Activated CD4-positive, alpha-beta T cell treated with anti-CD3 and anti-CD28 coated beads, Interleukin-2, amount 50 U/mL, for 1 hour (primary cell): Measurements from ENCODE around the gene CEP72.
"Not testable (repeated sequence)": the region's sequence is repeated elsewhere in the genome, so short reads cannot be mapped to it uniquely, and the experiment has no call there.

Experiments
- DNase-seq: peaks from one replicate; pipeline ENCODE4 v3.0.0-alpha.2; 2020

CEP72 gene

GRCh38 chr5:673831-674629, 61.9 kb downstream of the CEP72 start:
- DNase-seq = no peak

GRCh38 chr5:674630-675011, 62.5 kb downstream of the CEP72 start:
- no peak for DNase-seq

DNA sequence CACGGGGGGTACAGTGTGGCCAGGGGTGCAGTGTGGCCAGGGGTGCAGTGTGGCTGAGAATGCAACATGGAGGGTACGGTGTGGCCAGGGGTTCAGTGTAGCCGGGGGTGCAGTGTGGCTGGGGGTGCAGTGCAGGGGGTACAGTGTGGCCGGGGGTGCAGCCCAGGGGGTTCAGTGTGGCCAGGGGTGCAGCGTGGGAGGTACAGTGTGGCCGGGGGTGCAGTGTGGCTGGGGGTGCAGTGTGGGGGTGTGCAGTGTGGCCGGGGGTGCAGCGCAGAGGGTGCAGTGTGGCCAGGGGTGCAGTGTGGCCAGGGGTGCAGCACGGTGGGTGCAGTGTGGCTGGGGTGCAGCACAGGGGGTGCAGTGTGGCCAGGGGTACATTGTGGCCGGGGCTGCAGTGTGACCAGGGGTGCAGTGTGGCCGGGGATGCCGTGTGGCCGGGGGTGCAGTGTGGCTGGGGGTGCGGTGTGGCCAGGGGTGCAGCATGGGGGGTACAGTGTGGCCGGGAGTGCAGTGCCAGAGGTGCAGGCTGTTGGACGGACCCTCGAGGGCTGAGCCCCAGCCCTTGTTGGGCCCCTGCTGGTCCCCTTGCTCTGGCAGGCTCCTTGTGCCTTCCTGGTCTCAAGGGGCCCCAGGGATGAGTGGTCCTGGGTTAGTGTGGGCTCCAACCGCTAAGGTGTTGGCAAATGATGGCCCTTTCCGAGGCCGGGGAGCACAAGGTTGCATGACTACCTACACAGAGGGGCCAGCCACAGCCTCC, 63.2 kb downstream of the CEP72 start:
- DNase-seq = no peak

- DNase-seq = no peak
Observed at GRCh38 chr5:675871-676698, 63.9 kb downstream of the CEP72 start.

- DNase-seq = no peak
Observed at GRCh38 chr5:676699-677076, 64.5 kb downstream of the CEP72 start.

GRCh38 chr5:677131-678101, 65.3 kb downstream of the CEP72 start:
- DNase-seq = no peak

GRCh38 chr5:678521-678920, 66.4 kb downstream of the CEP72 start:
- DNase-seq = not testable (repeated sequence)

- not testable (repeated sequence) for DNase-seq
Observed at GRCh38 chr5:679166-679895, 67.2 kb downstream of the CEP72 start.

GRCh38 chr5:680118-680795, 68.1 kb downstream of the CEP72 start:
- DNase-seq = not testable (repeated sequence)

DNA sequence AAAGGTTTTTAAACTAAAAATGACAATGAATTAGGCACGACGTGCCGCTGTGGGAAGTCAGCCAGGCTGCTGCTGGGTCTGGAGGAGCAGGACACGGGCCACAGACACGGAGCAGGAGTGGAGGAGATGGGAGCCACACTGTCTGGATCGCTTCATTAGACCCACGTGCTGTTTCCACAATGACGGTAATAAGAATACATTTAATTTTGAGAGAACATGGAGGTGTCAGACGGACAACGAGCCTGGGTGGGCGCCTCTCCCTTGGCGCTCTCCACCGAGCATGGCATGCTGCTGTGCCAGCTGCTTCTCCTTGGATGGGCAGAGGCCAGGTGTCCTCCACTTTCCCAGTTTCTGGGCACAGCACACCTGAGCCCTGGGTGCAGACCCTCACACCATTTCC, 68.7 kb downstream of the CEP72 start:
- not testable (repeated sequence) for DNase-seq

GRCh38 chr5:681317-682191, 69.4 kb downstream of the CEP72 start:
- not testable (repeated sequence) for DNase-seq

DNA sequence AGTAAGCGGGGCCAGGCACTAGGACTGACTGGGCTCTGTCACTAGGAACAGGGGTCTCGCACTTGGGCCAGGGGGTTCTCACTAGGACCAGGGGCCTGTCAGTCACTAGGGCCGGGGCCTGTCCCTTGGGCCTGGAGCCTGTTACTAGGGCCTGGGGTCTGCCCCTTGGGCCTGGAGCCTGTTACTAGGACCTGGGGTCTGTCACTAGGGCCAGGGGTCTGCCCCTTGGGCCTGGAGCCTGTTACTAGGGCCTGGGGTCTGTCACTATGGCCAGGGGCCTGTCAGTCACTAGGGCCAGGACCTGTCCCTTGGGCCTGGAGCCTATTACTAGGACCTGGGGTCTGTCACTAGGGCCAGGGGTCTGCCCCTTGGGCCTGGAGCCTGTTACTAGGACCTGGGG, 70.1 kb downstream of the CEP72 start:
- DNase-seq = not testable (repeated sequence)

GRCh38 chr5:682651-683358, 70.7 kb downstream of the CEP72 start:
- not testable (repeated sequence) for DNase-seq

DNA sequence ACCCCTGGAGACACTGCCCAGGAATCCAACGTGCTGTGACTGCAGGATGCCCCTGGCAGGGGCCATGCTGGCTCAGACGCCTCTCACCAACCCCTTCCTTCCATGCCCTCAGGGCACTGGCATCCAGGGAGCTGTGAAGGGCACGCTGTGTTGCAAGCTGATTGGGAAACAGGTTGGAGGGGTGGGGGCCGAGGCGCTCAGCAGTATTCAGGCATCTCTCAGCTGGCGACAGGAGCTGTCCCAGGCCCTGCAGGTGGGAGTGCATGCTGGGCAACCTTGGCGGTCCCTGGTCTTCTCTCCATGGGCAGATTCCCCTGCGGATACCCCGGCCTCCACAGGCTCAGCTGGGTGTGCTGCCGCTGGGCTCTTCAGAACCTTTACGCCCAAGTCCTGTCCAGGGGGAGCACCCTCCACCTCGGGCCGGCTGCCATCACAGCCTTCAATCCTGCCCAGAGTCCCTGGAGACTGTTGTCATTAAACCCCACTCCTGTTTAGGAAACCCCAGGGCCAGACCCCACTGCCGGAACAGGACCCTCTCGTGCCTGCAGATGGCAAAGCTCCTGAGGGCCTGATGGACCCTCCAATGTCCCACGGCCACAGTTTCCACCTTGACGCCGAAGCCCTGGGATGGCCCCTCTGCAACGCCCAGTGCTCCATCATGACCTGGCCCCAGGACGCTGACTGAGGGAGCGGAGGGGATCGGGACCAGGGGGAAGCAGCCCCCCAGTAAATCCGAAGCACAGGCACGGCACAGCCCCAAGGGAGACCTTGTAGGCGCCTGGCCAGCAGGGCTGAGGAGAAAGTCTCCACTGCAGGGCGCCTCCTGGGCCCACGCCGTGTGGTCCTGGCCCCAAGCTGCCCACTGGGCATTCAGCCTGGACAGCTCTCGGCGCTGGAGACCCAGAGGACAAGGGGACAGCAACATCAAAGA, 71.7 kb downstream of the CEP72 start:
- no peak for DNase-seq

DNA sequence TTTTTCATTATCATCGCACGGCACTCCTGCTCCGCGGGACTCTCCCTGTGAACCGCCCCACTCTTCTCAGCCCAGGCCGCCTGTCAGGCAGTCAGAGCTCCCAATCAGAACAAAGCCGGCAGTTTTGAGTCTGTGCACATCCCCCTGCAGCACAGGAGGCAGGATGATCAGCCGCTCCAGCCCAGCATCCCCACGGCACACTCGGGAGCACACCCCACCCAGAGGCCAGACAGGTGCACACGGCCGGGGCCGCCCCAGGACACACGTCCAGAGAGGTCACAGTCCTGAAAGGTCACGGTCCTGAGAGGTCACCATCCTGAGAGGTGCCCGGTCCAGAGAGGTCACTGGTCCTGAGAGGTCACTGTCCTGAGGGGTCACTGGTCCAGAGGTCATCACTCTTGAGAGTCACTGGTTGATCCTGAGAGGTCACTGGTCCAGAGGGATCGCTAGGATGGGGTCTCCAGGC, 72.6 kb downstream of the CEP72 start:
- no peak for DNase-seq

DNA sequence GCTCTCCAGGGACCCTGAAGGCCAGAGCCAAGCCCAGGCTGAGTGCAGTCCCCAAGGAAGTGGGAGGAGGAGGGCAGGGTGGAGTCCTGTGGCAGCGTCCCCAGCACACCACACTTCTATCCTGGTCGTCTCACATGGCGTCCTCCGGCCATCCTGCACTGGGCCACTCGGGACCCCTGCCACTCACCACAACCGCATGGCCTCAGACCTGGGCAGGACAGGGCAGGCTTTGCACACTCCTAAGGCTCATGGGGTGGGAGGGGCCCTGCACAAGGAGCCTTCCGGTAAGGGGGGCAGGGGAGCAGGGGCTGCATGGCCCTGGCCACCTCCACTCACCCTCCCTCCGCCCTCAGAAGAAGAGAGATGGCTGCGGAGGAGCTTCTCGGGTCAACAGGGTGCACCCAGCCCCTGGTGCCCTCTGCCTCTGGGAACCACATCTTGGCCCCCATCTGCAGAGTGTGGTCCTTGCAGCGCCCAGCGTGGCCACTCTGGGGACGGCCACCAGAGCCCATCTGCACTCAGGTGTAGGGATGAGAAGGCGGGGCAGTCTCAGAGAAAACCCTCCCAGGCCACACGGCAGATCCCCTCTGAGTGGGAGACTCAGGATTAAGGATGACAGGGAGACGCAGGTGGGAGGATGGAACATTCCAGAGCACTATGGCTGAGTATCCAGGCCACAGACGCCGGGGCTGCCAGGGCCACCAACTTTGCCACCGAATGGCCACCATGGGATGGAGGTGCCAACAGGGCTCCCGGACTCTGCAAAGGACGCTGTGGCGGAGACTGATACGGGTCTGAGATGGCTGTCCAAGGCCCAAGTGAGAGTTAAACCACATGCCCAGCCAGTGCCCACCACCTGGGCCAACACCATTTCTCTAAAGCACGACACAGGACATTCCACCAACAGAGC, 73.4 kb downstream of the CEP72 start:
- DNase-seq = no peak

DNA sequence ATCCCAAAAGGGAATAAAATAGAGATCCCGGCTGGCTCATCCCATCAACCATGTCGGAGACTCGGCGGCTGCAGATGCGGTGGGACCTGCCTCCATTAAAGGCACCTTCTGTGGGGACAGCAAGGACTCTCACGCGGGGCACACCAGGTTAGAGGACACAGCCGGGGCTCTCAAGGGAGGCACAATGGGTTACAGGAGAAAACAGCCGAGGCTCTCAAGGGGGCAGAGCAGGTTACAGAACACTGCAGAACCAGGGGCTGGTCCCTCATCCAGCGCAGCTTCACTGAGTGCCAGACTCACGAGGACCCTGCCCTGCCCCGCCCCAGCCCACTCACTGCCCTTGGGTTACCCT, 74.0 kb downstream of the CEP72 start:
- DNase-seq = not testable (repeated sequence)
